GM18526 (cell line): ENCODE data around the gene THBS2.

Experiments used
- POLR2A ChIP-seq: IDR thresholded peaks from 3 replicates; pipeline ENCODE4 v1.6.1; 2011; ENCODE audit not compliant: insufficient read length; ENCODE audit errors: extremely low read depth

The THBS2 gene

DNA sequence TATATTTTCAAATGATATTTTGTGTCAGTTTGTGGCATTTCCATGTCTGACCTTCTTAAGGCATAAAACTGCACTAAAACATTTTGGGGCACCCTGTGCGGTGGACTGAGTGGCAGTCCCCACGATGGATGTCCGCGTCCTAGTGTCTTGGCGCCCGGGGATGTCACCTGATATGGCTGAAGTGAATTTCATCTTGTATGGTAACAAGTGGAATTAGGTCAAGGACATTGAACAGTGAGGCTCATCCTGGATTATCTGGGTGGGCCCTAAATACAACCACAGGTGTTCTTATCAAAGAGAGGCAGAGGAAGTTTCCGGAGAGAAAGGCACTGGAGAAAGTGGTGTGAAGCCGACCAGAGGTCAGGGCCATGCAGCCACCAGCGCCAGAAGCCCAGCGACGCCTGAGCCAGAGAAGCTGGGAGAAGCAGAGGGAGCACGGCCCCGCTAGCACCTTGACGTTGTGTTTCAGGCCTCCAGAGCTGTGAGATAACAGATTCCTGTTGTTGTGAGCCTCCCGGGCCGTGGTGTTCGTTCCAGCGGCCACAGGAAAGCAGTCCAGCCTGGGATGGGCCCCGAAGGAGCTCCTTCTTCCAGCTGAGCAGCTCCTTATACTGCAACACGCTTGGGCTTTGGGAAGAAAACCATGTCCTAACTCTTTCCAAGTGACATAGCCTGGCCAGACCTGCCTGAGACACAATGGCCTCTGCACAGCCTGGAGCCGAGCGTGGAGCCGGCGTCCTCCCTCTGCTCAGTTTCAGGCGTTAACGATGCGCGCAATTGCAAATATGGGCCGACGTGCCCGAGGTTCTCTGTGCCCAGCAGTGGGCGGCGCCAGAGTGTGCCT lies 22.5 kb downstream of the THBS2 start:
- TF ChIP-seq POLR2A, result no peak

DNA sequence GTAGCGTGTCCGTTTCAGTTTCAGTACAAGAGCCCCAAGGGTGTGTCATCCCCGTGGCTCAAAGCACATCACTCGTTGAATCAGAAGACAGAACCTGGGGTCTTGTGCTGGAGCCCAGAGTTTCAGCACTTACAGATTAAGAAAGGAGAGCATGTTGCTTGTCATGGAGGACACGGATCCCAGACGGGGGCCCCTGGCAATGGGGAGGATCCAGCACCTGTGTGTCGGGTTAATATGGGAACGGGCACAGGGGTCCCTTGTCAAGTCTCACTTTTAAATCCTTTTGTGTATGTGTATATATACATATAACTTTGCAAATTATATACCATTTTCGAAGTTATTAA lies 23.4 kb downstream of the THBS2 start:
- no peak for TF ChIP-seq POLR2A

DNA sequence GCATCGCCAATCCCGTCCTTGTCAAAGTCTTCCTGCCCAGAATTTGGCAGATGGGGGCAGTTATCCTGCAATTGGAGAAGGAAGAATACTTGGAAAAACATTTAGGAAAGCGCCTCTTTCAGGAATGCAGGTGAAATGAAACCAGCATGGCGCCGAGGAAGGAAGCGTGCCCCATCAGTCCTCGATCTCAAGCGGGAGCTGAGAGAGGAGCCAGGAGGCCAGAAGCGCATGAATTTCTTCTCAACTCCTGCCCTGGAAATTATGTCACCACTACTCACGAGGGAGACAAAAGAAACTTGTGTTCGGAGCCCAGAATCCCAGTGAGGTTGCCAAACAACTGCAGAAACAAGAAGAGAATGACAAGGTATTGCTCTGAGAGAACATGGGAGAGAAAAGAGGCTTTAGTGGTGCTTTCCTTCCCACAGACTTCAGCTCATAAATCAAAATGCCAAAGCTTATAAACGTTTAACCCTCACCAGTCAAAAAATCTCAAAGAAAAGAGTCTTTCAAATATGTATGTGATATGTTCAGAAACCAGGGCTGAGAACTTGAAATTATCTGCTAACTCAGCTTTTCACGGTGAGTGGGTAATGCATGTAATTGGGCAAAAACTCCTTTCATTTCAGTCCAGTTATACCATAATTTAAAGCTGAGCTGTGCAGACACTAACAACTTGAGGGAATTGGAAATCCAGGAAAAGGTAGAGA lies 23.9 kb downstream of the THBS2 start:
- TF ChIP-seq POLR2A, result no peak

DNA sequence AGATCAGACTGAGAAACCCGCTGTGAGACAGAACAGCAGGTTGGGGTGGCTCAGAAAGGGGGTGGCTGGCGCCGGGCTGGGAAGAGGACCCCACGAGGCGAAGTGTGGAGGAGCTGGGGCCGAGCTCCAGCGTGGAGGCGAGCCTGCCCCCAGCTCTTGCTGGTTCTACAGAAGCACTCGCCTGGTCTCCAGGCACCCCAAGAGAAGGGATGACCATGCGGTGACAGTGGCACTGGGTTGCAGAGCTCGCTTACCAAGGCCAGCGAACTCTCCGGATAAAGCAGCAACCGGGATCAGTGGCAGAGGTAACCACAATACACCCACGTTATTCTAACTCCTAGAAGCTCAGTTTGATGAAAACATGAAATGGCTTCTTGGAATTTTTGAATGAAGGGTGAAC lies 26.5 kb downstream of the THBS2 start:
- no peak for TF ChIP-seq POLR2A

DNA sequence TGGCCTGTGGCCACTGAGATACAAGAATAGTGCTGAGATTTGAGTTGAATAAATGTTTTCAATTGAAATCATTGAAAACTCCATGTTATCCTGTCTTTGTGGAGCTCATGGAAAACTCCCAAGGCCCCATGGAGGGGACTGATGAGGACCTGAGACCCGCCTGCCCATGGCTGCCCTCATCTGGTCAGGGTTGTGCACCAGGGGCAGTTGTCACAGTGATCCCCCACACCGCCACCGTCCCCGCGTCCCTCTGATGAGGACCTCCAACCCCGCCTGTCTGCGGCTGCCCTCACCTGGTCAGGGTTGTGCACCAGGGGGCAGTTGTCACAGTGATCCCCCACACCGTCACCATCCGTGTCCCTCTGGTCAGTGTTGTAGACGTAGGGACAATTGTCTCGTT lies 27.8 kb downstream of the THBS2 start:
- no peak for TF ChIP-seq POLR2A

DNA sequence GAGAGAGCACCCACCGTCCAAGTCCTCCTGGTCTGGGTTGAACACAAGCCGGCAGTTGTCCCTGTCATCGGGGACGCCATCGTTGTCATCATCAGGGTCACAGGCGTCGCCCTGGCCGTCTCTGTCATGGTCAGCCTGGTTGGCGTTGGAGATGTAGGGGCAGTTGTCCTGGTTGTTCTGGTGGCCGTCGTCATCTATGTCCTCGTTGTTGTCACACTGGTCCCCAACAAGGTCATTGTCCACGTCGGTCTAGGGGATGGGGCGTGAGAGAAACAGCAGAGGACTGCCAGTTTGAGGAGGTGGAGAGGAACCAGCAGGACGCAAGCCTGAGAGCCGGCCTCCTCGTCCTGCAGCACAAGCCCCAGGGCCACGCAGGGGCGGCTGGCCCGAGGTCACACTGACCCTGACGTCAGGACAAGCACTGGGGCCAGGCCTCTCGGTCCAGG lies 28.5 kb downstream of the THBS2 start:
- TF ChIP-seq POLR2A, result no peak

DNA sequence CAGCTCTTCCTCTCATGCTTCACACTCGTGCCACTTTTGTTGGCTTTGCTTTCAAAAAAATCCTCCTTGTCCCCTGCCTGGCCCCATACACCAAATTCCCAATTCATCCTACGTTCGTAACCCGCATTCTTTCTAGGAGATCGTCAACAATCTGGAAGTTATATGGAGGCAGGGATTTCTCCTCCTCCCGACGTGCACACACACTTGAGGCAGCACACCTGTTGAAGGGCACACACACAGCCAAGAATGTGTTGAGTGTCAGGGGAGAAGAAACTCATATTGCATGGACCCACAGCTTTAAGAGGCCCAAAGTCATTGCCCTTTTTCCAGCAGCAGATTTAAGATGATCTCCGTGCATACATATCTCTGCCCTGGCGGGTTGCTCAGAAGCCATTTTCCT lies 28.9 kb downstream of the THBS2 start:
- TF ChIP-seq POLR2A, result no peak

DNA sequence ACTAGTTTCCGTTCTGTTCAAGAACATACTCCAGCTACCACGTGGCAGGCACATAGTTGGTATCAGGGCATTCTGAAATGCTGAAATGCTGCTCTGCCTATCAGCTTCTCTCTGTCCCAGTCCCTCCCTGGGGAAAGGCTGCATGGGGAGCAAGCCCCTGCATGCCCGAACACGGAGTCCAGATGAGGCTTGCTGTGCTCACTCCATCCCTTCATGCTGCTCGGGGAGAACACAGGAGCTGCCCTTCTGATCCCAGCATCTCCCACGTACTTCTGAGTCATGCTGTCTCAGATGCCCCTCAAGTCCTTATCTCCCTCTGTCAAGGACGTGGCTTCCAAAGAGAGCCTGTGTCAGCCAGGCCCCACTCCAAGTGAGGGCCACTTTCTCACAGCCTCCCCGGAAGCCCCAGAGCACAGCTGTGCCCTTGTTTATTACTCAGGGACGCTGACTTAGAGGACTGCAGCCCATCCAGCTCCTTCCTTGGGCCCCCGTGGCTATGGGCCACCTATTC lies 29.4 kb downstream of the THBS2 start:
- no peak for TF ChIP-seq POLR2A

DNA sequence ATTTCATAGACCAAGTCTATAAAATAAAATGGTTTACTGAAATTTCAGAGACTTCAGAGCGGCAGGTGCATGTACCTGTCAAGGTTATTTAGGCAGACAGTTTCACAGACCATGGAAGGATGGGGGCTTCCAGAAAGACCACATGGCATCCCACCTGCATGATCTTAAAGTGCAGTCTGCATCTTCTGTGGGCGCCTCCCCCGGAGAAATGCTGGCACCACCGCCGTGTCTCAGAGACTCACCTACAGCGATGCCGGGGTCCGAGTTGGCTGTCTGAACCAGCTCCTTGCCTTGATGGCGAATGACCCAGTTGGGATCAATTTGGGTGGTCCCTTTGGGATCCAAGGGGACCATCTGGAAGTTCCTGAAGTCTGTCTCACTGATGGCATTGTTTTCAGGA lies 30.6 kb downstream of the THBS2 start:
- TF ChIP-seq POLR2A, result no peak

DNA sequence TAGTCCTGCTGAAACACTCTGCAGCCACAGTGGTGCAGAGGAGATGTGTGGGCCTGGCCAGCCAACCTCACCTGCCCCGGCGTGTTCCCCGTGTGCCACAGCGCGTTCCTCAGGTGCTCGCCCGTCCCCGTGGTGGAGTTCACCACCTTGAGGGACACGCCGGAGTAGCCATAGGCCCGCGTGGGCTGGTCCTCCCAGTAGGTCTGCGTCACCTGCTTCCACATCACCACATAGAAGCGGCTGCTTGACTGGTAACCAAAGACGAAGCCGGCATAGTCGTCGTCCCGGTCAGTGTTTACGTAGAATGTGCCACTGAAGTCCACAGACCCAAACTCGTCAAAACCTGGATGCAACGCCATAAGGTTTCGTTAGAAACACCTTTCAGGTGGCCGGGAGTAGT lies 31.5 kb downstream of the THBS2 start:
- TF ChIP-seq POLR2A, result no peak

DNA sequence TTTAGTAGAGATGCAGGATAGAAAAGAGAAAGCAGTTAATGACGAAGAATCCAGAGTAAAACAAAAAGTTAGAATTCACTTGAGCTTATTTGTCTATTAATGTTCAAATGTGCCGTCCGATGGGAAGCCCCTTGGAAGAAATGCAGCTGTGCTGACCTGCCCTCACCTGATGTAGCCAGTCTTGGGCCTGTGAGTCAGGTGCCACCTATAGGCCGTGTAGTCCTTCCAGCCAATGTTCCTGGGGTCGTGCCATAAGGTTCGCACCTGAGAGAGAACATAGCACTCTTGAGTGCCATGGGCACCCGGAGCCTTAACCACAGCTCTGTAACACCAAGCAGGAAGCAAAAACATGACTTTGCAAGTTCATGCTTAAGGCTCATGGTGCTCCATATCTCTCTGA lies 32.4 kb downstream of the THBS2 start:
- TF ChIP-seq POLR2A, result no peak

DNA sequence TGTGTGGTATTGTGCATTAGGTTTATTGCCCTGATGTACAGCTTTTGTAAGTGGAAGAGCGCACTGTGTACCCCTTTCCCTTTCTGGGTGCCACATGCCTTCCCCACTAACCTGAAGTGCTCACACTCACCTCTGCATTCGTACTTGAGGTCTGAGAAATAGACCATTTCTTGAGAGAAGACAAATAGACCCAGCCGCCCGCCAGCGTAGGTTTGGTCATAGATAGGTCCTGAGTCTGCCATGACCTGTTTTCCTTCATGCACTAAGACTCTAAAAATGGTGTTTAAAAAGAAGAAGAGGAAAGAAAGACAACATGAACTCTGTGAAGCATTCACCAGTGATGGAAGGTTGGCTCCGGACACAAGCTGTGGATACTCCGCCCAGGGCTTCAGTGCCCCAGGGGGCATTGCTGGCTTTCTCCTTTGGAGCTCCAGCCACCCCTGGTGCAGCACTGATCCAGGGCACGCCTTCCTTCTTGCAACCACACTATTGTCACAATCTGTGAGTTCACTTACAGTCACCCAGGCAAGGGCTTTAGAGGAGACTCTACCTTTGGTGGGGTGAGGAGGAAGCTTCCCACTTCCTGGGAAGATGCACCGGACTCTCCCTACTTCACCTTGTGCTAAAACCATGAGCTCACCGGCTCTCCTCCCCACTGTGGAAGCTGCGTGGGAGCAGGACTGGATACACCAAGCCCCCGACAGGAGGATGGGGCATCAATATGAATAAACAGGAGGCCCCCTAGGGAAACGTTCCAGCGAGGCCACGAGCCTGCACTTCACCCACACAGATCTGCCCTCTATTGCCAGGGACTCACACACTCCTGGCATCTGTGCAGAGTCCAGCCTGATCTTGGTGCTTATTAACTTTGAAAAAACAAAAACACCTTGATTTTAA lies 33.3 kb downstream of the THBS2 start:
- TF ChIP-seq POLR2A, result no peak

DNA sequence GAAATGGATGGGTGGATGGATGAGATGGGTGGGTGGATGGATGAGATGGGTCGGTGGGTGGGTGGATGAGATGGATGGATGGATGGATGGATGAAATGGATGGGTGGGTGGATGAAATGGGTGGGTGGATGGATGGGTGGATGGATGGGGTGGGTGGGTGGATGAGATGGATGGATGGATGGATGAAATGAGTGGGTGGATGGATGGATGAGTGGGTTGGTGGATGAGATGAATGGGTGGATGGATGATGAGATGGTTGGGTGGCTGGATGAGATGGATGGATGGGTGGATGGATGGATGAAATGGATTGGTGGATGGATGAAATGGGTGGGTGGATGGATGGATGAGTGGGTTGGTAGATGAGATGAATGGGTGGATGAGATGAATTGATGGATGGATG lies 35.7 kb downstream of the THBS2 start:
- TF ChIP-seq POLR2A, result no peak

DNA sequence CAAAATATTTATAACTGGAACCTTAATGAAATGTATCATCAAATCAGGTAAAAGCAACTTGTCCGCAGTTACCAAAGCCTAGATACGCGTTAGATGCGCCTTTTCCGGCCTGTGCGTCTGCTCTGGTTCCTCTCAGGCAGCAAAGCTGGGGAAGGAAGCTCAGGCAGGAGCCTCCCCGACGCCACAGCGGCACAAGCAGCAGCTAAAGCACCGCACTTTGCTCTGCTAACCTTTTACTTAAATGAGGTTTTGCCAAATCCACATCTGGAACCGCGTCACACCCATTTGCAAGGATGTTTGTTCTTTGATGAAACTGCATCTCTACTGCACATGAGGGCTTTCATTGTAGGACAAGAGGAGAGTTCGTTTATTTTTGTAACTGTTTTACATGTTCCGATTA lies 36.8 kb downstream of the THBS2 start:
- TF ChIP-seq POLR2A, result no peak

DNA sequence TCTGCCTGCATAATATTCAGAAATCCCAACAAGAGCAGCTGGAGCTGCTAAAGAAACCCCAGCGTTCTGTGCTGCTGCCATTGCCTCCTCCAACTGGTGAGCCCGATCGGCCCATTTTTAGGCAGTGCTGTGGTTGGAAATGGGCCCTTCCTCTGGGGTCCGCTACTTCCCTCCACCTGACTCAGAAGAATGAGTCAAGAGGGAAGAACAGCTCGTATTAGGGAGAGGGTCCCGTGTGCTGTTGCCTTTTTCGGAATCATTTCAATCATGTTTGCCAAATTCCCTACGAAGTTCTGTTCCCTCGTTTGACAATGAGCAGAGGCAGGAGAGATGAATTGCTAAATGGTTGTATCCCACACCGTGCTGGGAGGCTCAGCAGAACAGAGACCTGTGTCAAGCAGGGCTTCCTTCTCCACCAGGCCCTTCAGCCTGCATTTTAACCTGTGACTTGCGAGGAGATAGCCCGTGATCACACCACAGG lies 38.4 kb downstream of the THBS2 start:
- no peak for TF ChIP-seq POLR2A

DNA sequence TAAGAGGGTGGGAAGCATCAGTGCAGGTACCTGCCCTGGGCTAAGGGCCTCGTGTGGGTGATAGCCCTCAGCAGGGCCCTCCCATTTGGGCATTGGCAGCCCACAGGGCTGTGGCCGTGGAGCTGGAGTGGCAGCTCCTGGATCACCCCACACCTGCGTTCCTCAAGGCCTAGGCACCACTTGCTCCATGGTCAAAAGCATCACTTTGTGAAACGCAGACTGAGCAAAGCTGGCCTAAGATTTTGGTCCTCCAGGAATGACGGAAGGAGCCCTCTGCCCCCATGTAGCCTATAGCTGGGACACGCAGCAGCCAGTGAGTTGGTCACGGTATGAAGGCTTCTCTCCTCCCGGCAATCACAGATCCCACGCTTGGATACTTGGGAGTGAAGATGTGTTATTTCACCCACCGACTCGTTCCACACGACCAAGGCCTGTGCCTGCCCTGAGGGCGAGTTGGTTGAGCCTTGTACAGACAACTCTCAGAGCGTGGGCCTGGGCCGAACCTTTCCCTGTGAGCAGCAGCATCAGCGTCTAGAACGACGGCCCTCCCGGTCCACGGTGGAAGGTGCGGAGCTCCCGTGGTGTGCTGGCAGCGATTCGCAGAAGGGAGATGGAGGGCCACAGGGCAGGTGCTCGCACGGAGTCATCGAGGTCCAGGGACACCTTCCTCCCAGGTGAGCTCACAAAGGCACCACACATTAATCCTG lies 39.7 kb downstream of the THBS2 start:
- TF ChIP-seq POLR2A, result no peak
